Mucosa of descending colon (tissue), 3 donors: ENCODE measurements around the gene TWNK. TPM values are rescaled to one million over a fixed set of nuclear protein-coding genes. Genes with fewer than 3 reads are reported as not detected.

Experiments used
- ATAC-seq: fragments of 200-7000 bp; cut with Tn5 transposase; one replicate; pipeline ENCODE4 v1.9.1; 2020; ENCODE audit warnings: mild to moderate bottlenecking, moderate library complexity
- DNase-seq, 3 donors: peaks; one replicate each; pipeline ENCODE4 v3.0.0-alpha.2; 2020
- H3K36me3 ChIP-seq: fragments of 200-600 bp; one replicate; pipeline ENCODE4 v1.8.0; 2021; ENCODE audit warnings: low read depth, mild to moderate bottlenecking
- H3K4me1 ChIP-seq: fragments of 200-600 bp; one replicate; pipeline ENCODE4 v1.8.0; 2021; ENCODE audit warnings: low read depth, mild to moderate bottlenecking
- H3K4me3 ChIP-seq: fragments of 200-600 bp; one replicate; pipeline ENCODE4 v1.8.0; 2021; ENCODE audit warnings: mild to moderate bottlenecking
- H3K9me3 ChIP-seq: fragments of 200-600 bp; one replicate; pipeline ENCODE4 v1.8.0; 2021; ENCODE audit warnings: mild to moderate bottlenecking
- intact Hi-C, 2 donors: fragments of 100-400 bp; cut with DNase I in 1 of 2; cut with micrococcal nuclease in 1 of 2; formaldehyde crosslinking; loops; one replicate each; pipeline versions ENCODE4 v1.11.0 to v1.11.1; 2022; cut with DNase I, micrococcal nuclease
- total RNA-seq, 3 donors: library from RNA; stranded (reverse); fragmentation: NEBNext Ultra II Directional in 2 of 3; extraction: Animal tissue kit (Norgen Biotek cat#: 25700) in 2 of 3; gene quantifications; one replicate each; pipeline versions ENCODE4 v1.2.1 to v1.2.4, GENCODE V29; 2021 to 2023
- TF ChIP-seq, protein P1 (sequence below): fragments of 200-600 bp; IDR thresholded peaks from one replicate; pipeline ENCODE4 v1.8.0; 2022; ENCODE audit warnings: antibody characterized with exemption, mild to moderate bottlenecking
- donor health status: DM: no; HTN: no; CAD: no; lungs with moderate emphysema.
- donor health status: DM: no; HTN: no; CAD: no.
- donor health status: DM: no; HTN: yes; CAD: no.

TWNK gene
- total RNA-seq, 3 donors from 2014 or later = 6.0 to 7.8 (median 7.0) TPM

DNA sequence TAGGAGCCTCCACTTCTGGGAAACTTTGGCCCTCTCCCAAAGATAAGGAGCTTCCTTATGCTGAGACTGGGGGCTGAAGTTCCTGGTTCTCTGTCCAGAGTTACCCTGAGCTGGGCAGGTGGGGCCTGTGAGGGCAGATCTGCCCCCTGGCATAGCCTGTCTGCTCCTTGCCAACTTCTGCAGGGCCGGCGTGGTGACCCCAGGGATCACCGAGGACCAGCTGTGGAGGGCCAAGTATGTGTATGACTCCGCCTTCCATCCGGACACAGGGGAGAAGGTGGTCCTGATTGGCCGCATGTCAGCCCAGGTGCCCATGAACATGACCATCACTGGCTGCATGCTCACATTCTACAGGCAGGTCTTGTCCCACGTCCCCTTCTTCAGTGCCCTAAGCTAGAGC is 48.0 kb downstream of the TWNK start:
- H3K9me3 ChIP-seq = no peaks in the 10 kb centered on the region
- ATAC-seq = no peak
- no peaks in the 10 kb centered on the region for H3K36me3 ChIP-seq
- intact Hi-C loops = no loop called here
- peaks cover 27% of the 10 kb centered on the region for H3K4me1 ChIP-seq
- peak in 1 of 3 donors; percentile 42 for DNase-seq
- no peak overlapping the region for H3K4me3 ChIP-seq
- TF ChIP-seq, protein P1, sequence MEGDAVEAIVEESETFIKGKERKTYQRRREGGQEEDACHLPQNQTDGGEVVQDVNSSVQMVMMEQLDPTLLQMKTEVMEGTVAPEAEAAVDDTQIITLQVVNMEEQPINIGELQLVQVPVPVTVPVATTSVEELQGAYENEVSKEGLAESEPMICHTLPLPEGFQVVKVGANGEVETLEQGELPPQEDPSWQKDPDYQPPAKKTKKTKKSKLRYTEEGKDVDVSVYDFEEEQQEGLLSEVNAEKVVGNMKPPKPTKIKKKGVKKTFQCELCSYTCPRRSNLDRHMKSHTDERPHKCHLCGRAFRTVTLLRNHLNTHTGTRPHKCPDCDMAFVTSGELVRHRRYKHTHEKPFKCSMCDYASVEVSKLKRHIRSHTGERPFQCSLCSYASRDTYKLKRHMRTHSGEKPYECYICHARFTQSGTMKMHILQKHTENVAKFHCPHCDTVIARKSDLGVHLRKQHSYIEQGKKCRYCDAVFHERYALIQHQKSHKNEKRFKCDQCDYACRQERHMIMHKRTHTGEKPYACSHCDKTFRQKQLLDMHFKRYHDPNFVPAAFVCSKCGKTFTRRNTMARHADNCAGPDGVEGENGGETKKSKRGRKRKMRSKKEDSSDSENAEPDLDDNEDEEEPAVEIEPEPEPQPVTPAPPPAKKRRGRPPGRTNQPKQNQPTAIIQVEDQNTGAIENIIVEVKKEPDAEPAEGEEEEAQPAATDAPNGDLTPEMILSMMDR = no peak

DNA sequence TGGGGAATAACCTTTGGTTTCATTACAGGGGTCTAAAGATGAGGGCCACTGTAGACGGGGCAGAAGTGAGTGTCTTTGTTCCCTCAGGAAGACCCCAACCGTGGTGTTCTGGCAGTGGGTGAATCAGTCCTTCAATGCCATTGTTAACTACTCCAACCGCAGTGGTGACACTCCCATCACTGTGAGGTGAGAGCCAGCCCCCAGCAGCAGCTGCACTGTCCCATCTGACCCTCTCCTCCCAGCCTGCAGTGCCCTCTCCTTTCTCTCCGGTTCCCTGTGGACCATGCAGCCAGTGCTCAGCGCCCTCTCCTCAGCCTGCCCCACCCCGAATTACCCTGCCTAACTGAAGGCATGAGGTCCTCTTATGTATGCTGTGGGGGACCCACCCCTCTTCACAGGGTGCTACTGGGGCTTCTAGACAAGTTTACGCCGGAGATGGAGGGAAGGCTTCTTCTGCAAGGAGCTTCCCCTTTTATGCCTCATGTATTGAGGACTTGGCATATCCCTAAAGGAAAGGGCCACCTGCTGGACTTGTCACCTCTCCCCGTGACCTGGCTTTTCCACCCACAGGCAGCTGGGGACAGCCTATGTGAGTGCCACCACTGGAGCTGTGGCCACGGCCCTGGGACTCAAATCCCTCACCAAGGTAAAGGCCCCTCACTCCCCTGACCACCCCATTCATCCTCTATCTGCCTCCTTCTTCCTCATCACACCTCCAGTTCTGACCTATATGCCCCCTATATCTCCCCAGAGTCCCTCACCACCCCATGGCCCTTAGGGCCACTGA is 48.8 kb downstream of the TWNK start:
- DNase-seq (peak in 1 of 3 donors; percentile 37), ATAC-seq (no peak)
- Histone ChIP-seq H3K4me3 (no peak overlapping the region), H3K36me3 (no peaks in the 10 kb centered on the region), H3K9me3 (no peaks in the 10 kb centered on the region), H3K4me1 (peaks cover 21% of the 10 kb centered on the region)
- TF ChIP-seq, protein P1 = no peak
- intact Hi-C loops = no loop called here

DNA sequence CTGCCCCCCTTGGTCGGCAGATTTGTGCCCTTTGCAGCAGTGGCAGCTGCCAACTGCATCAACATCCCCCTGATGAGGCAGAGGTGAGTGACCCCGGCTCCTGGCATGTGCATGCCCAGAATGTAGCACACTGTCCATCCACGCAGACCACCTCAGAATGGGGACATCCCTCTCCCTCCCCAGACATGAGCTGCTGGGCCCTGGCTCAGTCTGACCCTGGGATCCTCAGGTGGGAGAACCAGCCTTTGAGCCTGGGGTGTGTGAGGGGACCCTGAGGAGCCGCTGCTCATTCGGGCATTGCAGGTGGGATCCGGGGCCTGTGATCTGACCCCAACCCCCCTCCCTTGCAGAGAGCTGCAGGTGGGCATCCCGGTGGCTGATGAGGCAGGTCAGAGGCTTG is 49.4 kb downstream of the TWNK start:
- DNase-seq = peak in 1 of 3 donors; percentile 32
- Histone ChIP-seq H3K4me1 (peaks cover 23% of the 10 kb centered on the region), H3K4me3 (no peak overlapping the region), H3K9me3 (no peaks in the 10 kb centered on the region), H3K36me3 (no peaks in the 10 kb centered on the region)
- intact Hi-C loops = no loop called here
- ATAC-seq = no peak
- TF ChIP-seq, protein P1 = no peak

DNA sequence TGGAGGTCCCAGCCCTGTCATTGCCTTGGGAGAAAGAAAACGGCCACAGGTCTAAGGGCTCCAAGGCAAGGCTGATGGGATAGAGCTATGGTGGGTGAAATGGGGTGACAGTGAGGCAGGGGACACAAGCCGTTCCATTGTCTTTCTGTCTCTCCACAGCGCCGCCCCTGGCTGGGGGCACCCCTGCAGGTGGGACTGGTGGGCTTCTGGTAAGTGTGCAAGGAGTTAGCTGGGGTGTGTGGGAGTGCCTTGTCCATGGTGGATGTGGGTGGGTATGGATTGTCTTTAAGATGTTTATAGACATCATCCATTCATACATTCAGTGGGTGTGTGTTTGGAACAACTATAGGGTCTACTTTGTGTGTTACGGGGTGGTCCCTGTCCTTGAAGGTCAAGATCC is 51.1 kb downstream of the TWNK start:
- DNase-seq = peak in 1 of 3 donors; percentile 38
- Histone ChIP-seq H3K36me3 (no peaks in the 10 kb centered on the region), H3K4me1 (peaks cover 20% of the 10 kb centered on the region), H3K4me3 (no peak overlapping the region), H3K9me3 (no peaks in the 10 kb centered on the region)
- TF ChIP-seq, protein P1 = no peak
- intact Hi-C loops = no loop called here
- ATAC-seq = no peak

DNA sequence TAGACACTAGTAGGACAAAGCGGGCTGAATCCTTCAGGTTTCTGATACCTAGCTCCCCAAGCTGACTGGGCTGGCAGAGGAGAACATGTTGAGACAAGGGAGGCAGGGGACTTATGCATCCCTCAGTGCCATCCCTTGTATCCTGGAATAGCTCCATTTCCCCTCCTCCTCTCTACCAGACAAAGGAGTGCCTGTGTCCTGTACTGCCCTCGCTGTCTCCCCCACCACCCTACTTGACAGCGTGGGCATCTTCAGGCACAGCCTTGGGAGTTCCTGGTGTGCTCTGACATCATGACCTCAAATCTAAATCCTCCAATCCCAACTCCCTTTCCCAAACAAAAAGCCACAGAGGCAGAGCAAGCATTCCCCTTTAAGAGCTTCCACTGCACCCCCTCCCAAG is 52.7 kb downstream of the TWNK start:
- TF ChIP-seq, protein P1 = no peak
- DNase-seq = no peak

More for the DNA sequence above, 52.7 kb downstream of the TWNK start:
- no peaks in the 10 kb centered on the region for H3K36me3 ChIP-seq
- intact Hi-C loops = no loop called here
- H3K4me1 ChIP-seq = peaks cover 26% of the 10 kb centered on the region
- ATAC-seq = no peak
- H3K9me3 ChIP-seq = no peaks in the 10 kb centered on the region
- H3K4me3 ChIP-seq = no peak overlapping the region
